ENCODE measurements around the gene VAPA.

VAPA gene

DNA sequence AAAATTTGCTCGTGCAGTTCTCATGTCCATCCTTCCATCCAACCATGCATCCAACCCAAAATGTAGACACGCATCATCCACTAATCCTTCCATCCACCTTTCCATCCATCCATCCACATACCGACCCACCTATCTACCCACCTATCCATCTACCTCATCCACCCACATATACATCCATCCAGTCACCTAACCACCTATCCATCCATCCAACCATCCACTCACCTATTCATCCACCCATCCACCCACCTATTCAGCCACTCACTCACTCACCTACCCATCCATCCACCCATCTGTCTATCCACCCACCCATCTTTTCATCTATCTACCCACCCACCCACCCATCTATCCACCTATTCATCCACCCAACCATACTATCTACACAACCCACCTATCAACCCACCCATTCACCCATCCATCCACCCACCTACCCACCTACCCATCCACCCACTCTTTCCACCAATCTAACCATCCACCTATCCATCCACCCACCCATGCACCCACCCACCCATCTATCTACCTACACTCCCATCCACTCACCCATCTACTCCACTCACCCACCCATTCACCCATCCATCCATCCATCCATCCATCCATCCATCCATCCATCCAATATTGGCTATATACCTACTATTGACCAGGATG lies 94.3 kb downstream of the VAPA start:
- DNase-seq: no peak
